GM23338 (cell line): ENCODE results near the gene KCNQ5. TPM values are rescaled to one million over a fixed set of nuclear protein-coding genes. Genes with fewer than 3 reads are reported as not detected.
"Not testable (repeated sequence)": the region's sequence is repeated elsewhere in the genome, so short reads cannot be mapped to it uniquely, and the experiment has no call there.

Experiments
- ATAC-seq: fragments of 200-7000 bp; cut with Tn5 transposase; 3 replicates; pipeline ENCODE4 v1.9.1; 2020
- DNase-seq: peaks from one replicate; pipeline ENCODE4 v3.0.0-alpha.2; 2015; ENCODE audit warnings: low spot score
- H2AFZ ChIP-seq: fragments of 200-600 bp; sonication (generic); 2 replicates; pipeline ENCODE4 v1.8.0; 2016; ENCODE audit warnings: antibody characterized with exemption, mild to moderate bottlenecking, moderate library complexity
- H3F3A ChIP-seq: fragments of 200-600 bp; sonication (generic); replicated peaks from 2 replicates; pipeline ENCODE4 v1.8.0; 2017; ENCODE audit warnings: antibody characterized with exemption, mixed run types, low read depth
- H3K27ac ChIP-seq: fragments of 200-600 bp; sonication (generic); 2 replicates; pipeline ENCODE4 v1.6.1; 2016; ENCODE audit warnings: low read depth
- H3K27me3 ChIP-seq: fragments of 200-600 bp; sonication (generic); 2 replicates; pipeline ENCODE4 v1.8.0; 2016; ENCODE audit warnings: mild to moderate bottlenecking, mixed run types, moderate library complexity; ENCODE audit not compliant: insufficient read depth
- H3K36me3 ChIP-seq: fragments of 200-600 bp; sonication (generic); 2 replicates; pipeline ENCODE4 v1.8.0; 2016; ENCODE audit warnings: mild to moderate bottlenecking; ENCODE audit not compliant: insufficient read depth
- H3K4me1 ChIP-seq: fragments of 200-600 bp; sonication (generic); 2 replicates; pipeline ENCODE4 v1.8.0; 2016; ENCODE audit warnings: mild to moderate bottlenecking, moderate library complexity; ENCODE audit not compliant: insufficient read depth
- H3K4me2 ChIP-seq: fragments of 200-600 bp; sonication (generic); 2 replicates; pipeline ENCODE4 v1.7.1; 2017; ENCODE audit warnings: mixed run types
- H3K4me3 ChIP-seq: fragments of 200-600 bp; sonication (generic); 2 replicates; pipeline ENCODE4 v1.6.1; 2016; ENCODE audit warnings: mixed run types
- H3K79me2 ChIP-seq: fragments of 200-600 bp; sonication (generic); replicated peaks from 2 replicates; pipeline ENCODE4 v1.8.0; 2017; ENCODE audit warnings: mild to moderate bottlenecking; ENCODE audit not compliant: insufficient read depth
- H3K9me2 ChIP-seq: fragments of 200-600 bp; sonication (generic); 2 replicates; pipeline ENCODE4 v1.8.0; 2017; ENCODE audit not compliant: insufficient read depth
- H4K20me1 ChIP-seq: fragments of 200-600 bp; sonication (generic); replicated peaks from 2 replicates; pipeline ENCODE4 v1.8.0; 2017; ENCODE audit warnings: mild to moderate bottlenecking; ENCODE audit not compliant: insufficient read depth
- H3K27ac Mint-ChIP-seq: 2 replicates; pipeline ENCODE4 v1.8.0; 2020; ENCODE audit warnings: inconsistent platforms, mild to moderate bottlenecking, moderate library complexity, mixed read lengths
- H3K27me3 Mint-ChIP-seq: 3 replicates; pipeline ENCODE4 v1.8.0; 2022; ENCODE audit warnings: low read depth, mild to moderate bottlenecking, moderate library complexity, mixed read lengths, inconsistent platforms; ENCODE audit not compliant: insufficient read depth, poor library complexity
- H3K36me3 Mint-ChIP-seq: 3 replicates; pipeline ENCODE4 v1.8.0; 2021; ENCODE audit warnings: low read depth, mild to moderate bottlenecking, inconsistent platforms, moderate library complexity, mixed read lengths
- H3K4me1 Mint-ChIP-seq: 3 replicates; pipeline ENCODE4 v1.8.0; 2020; ENCODE audit warnings: mild to moderate bottlenecking, inconsistent platforms, mixed read lengths
- H3K4me3 Mint-ChIP-seq: 3 replicates; pipeline ENCODE4 v1.8.0; 2021; ENCODE audit warnings: moderate library complexity, mild to moderate bottlenecking, inconsistent platforms, mixed read lengths
- H3K9me3 Mint-ChIP-seq: 3 replicates; pipeline ENCODE4 v1.8.0; 2020; ENCODE audit warnings: moderate library complexity, mild to moderate bottlenecking, inconsistent platforms, mixed read lengths
- ETS1 ChIP-seq: IDR thresholded peaks from 2 replicates; pipeline ENCODE4 v1.6.1; 2016; ENCODE audit warnings: antibody characterized with exemption
- EZH2 ChIP-seq: fragments of 200-600 bp; sonication (generic); IDR thresholded peaks from one replicate; pipeline ENCODE4 v1.8.0; 2017; ENCODE audit warnings: antibody characterized with exemption, mild to moderate bottlenecking, low read depth; ENCODE audit not compliant: unreplicated experiment
- EZH2phosphoT487 ChIP-seq: fragments of 200-600 bp; sonication (generic); IDR thresholded peaks from one replicate; pipeline ENCODE4 v1.8.1; 2018; ENCODE audit warnings: antibody characterized with exemption; ENCODE audit not compliant: unreplicated experiment
- NANOG ChIP-seq: IDR thresholded peaks from 2 replicates; pipeline ENCODE4 v1.6.1; 2016; ENCODE audit warnings: antibody characterized with exemption, borderline replicate concordance
- ZNF114 ChIP-seq: fragments of 250-450 bp; sonication (Bioruptor Pico); IDR thresholded peaks from 2 replicates; pipeline ENCODE4 v1.5.0; 2020; ENCODE audit warnings: mild to moderate bottlenecking, moderate library complexity
- polyA plus RNA-seq: library from polyadenylated mRNA; unstranded; fragments of >200 nt; fragmentation: Nextera tagmentation; extraction: Ambion mirVana; gene quantifications from 2 replicates; pipeline ENCODE4 v1.2.1, GENCODE V29; 2016
- total RNA-seq: library from RNA; depleted of rRNA; stranded (reverse); fragments of >200 nt; shearing (Covaris generic); gene quantifications from 2 replicates; pipeline ENCODE4 v1.2.3, GENCODE V29; 2014
- TF ChIP-seq, protein P1 (sequence below): fragments of 250-450 bp; sonication (Bioruptor Pico); IDR thresholded peaks from 2 replicates; pipeline ENCODE4 v1.5.0; 2020; ENCODE audit warnings: mild to moderate bottlenecking, moderate library complexity

KCNQ5 gene
- total and polyA plus RNA-seq, 2 experiments from 2014 or later: 0.68 to 0.87 TPM

DNA sequence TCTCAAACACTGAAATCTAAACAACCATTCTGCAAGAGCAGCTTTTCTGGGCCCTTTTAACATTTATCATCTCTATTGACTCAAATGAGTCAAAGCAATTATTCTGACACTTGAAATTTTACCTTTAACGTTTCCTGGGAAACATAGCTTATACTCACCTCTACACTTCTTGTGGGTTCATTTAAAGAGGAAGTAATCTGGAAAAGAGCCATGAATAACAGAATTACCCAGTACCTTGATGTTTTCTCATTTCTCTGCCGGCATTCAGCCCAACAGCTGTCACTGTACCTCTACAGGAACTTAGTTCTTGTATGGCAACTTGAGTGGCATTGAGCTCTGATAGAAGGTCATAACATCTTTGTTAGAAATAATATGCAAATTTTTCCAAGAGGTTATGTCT, 272.2 kb downstream of the KCNQ5 start (continued):
- TF ChIP-seq, protein P1, sequence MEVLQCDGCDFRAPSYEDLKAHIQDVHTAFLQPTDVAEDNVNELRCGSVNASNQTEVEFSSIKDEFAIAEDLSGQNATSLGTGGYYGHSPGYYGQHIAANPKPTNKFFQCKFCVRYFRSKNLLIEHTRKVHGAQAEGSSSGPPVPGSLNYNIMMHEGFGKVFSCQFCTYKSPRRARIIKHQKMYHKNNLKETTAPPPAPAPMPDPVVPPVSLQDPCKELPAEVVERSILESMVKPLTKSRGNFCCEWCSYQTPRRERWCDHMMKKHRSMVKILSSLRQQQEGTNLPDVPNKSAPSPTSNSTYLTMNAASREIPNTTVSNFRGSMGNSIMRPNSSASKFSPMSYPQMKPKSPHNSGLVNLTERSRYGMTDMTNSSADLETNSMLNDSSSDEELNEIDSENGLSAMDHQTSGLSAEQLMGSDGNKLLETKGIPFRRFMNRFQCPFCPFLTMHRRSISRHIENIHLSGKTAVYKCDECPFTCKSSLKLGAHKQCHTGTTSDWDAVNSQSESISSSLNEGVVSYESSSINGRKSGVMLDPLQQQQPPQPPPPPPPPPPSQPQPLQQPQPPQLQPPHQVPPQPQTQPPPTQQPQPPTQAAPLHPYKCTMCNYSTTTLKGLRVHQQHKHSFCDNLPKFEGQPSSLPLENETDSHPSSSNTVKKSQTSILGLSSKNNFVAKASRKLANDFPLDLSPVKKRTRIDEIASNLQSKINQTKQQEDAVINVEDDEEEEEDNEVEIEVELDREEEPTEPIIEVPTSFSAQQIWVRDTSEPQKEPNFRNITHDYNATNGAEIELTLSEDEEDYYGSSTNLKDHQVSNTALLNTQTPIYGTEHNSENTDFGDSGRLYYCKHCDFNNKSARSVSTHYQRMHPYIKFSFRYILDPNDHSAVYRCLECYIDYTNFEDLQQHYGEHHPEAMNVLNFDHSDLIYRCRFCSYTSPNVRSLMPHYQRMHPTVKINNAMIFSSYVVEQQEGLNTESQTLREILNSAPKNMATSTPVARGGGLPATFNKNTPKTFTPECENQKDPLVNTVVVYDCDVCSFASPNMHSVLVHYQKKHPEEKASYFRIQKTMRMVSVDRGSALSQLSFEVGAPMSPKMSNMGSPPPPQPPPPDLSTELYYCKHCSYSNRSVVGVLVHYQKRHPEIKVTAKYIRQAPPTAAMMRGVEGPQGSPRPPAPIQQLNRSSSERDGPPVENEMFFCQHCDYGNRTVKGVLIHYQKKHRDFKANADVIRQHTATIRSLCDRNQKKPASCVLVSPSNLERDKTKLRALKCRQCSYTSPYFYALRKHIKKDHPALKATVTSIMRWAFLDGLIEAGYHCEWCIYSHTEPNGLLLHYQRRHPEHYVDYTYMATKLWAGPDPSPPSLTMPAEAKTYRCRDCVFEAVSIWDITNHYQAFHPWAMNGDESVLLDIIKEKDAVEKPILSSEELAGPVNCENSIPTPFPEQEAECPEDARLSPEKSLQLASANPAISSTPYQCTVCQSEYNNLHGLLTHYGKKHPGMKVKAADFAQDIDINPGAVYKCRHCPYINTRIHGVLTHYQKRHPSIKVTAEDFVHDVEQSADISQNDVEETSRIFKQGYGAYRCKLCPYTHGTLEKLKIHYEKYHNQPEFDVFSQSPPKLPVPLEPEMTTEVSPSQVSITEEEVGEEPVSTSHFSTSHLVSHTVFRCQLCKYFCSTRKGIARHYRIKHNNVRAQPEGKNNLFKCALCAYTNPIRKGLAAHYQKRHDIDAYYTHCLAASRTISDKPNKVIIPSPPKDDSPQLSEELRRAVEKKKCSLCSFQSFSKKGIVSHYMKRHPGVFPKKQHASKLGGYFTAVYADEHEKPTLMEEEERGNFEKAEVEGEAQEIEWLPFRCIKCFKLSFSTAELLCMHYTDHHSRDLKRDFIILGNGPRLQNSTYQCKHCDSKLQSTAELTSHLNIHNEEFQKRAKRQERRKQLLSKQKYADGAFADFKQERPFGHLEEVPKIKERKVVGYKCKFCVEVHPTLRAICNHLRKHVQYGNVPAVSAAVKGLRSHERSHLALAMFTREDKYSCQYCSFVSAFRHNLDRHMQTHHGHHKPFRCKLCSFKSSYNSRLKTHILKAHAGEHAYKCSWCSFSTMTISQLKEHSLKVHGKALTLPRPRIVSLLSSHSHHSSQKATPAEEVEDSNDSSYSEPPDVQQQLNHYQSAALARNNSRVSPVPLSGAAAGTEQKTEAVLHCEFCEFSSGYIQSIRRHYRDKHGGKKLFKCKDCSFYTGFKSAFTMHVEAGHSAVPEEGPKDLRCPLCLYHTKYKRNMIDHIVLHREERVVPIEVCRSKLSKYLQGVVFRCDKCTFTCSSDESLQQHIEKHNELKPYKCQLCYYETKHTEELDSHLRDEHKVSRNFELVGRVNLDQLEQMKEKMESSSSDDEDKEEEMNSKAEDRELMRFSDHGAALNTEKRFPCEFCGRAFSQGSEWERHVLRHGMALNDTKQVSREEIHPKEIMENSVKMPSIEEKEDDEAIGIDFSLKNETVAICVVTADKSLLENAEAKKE (CRISPR knock-in tag): no peak
- TF ChIP-seq EZH2phosphoT487: no peak
- TF ChIP-seq EZH2: no peak
- no peak for TF ChIP-seq NANOG
- no peak for TF ChIP-seq ETS1
- TF ChIP-seq ZNF114 (CRISPR knock-in tag): no peak

- H3K36me3 ChIP-seq, H3K9me3 Mint-ChIP-seq, H3K27ac ChIP-seq, H3K4me3 ChIP-seq, H3K4me3 Mint-ChIP-seq, H3K9me2 ChIP-seq, DNase-seq, H3K4me2 ChIP-seq, H3K27me3 ChIP-seq, H3K27ac Mint-ChIP-seq, H3K4me1 Mint-ChIP-seq, H3F3A ChIP-seq, H2AFZ ChIP-seq, H3K36me3 Mint-ChIP-seq, ATAC-seq, H3K79me2 ChIP-seq, H3K4me1 ChIP-seq, H4K20me1 ChIP-seq, H3K27me3 Mint-ChIP-seq: not testable (repeated sequence)
These were observed 276.4 kb downstream of the KCNQ5 start for GRCh38 chr6:72898313-72898712.
